RWPE1 (cell line): ENCODE results near the gene ENOX1.

Source experiments
- CTCF ChIA-PET: fragments of 350-600 bp; sonication (Branson Sonifier 250); formaldehyde crosslinking; extraction: SDS; loops from one replicate; lab custom pipeline; 2021; lab: Yijun Ruan, JAX
- POLR2A ChIA-PET: fragments of 400-600 bp; formaldehyde crosslinking; extraction: SDS; loops from one replicate; lab custom pipeline; 2020; ENCODE audit warnings: antibody characterized with exemption; ENCODE audit not compliant: low non-redundant PET; lab: Yijun Ruan, JAX
- DNase-seq: peaks from one replicate; pipeline ENCODE4 v3.0.0; 2012; ENCODE audit warnings: low spot score
- H3K27ac ChIP-seq: fragments of 450-650 bp; 2 replicates; pipeline ENCODE4 v1.5.1; 2017
- TF ChIP-seq, protein P1 (sequence below): fragments of 450-650 bp; conservative IDR thresholded peaks from 2 replicates; pipeline ENCODE4 v1.5.1; 2017; ENCODE audit warnings: low read depth, mild to moderate bottlenecking

Gene ENOX1

DNA sequence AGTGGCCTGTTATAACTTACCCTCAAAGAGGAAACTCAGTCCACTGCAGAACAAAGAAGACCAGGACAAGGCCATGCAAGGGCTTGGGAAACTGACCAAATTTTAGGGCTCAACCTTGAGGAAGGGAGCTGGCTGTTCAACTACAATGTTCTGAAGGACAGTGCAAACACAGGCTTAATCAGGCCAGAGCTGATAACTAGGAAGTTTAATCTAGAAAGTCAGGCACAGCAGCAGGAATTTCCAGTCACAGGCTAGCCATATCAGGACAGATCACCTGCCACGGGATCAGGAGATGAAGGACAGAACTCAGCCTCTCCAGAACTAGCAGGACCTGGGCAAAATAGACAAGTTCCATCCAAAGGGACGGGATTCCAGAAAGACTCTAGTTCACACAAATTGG lies 89.4 kb downstream of the ENOX1 start:
- CTCF ChIA-PET: no interaction called here
- DNase-seq: no peak
- POLR2A ChIA-PET: no interaction called here
- TF ChIP-seq, protein P1, sequence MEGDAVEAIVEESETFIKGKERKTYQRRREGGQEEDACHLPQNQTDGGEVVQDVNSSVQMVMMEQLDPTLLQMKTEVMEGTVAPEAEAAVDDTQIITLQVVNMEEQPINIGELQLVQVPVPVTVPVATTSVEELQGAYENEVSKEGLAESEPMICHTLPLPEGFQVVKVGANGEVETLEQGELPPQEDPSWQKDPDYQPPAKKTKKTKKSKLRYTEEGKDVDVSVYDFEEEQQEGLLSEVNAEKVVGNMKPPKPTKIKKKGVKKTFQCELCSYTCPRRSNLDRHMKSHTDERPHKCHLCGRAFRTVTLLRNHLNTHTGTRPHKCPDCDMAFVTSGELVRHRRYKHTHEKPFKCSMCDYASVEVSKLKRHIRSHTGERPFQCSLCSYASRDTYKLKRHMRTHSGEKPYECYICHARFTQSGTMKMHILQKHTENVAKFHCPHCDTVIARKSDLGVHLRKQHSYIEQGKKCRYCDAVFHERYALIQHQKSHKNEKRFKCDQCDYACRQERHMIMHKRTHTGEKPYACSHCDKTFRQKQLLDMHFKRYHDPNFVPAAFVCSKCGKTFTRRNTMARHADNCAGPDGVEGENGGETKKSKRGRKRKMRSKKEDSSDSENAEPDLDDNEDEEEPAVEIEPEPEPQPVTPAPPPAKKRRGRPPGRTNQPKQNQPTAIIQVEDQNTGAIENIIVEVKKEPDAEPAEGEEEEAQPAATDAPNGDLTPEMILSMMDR: no peak
- H3K27ac ChIP-seq: no peak overlapping the region

DNA sequence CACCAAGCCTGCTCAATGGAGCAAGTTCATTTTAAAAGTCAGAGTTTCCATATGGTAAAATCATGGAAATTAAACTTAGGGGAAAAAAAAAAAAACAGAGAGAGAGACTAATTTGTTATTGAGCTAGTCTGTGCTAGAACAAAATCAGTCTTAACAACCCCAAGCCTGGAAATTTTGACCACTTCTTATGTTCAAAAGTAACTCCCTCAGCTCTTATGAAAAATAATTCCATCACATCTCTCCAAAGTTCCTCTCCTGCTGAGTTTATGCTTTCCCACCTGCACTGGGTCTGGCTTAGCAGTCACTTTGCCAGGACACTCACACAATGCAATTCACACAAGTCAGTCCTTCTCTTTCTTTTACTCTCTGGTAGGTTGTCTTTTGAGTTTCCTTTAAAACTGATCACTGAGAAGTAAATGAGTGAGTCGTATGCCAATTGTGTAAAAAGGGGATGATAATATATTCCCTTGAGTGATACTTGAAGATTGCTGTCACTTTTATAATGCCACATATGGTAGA lies 92.6 kb downstream of the ENOX1 start:
- no peak for DNase-seq
- TF ChIP-seq, protein P1: no peak
- H3K27ac ChIP-seq: no peak overlapping the region
- POLR2A ChIA-PET: no interaction called here
- CTCF ChIA-PET: interaction anchor here (0.7 kb wide), 1 partner anchor 608 kb away, joined by 9 read pairs; no protein-coding TSS in a partner anchor

DNA sequence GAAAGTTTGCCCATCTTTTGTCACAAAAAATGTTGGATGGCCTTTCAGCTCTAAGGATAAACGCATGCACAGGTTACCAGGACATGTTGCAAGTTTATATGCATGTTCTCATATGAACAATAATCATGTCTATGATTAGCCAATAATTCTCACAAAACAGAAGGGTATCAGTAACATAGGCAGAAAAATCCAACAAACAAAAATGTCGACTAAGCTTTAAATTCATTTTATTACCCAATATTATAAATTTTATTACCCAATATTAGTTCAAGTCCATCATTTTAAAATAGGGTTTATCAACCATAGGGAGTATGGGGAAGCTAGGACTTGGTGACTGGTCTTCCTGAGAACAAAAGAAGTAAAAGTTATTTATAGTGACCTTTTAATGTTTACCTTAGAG lies 93.1 kb downstream of the ENOX1 start:
- CTCF ChIA-PET: no interaction called here
- no peak overlapping the region for H3K27ac ChIP-seq
- POLR2A ChIA-PET: no interaction called here
- TF ChIP-seq, protein P1: no peak
- DNase-seq: no peak

DNA sequence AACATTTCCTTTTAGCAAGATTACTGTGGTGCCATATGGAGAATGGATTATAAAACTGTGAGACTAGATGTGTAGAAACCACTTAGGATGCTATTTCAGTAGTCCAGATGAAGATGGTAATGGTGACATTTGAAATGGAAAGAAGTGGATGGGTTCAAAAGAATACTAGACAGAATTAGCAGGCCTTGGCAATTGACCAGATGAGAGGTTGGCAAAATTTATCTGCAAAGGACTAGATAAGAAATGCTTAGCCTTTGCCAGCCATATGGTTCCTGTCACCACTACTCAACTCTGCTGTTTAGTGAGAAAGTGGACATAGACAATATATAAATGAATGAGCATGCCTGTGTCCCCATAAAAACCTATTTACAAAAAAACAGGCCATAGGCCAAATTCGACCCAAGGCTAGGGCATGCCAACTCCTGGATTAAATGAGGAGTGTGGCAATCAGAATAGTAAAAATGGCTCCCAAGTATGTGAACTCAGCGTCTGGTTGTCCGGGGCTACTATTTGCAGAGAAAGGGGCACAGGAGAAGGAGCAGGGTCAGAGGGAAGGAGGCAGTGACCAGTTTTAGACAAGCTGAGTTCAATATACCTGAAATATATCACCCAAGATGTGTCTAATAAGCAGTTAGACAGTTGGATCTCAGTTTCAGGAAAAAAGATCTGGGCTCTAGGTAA lies 98.4 kb downstream of the ENOX1 start:
- ChIA-PET CTCF (no interaction called here), POLR2A (no interaction called here)
- no peak overlapping the region for H3K27ac ChIP-seq
- TF ChIP-seq, protein P1: no peak
- no peak for DNase-seq

DNA sequence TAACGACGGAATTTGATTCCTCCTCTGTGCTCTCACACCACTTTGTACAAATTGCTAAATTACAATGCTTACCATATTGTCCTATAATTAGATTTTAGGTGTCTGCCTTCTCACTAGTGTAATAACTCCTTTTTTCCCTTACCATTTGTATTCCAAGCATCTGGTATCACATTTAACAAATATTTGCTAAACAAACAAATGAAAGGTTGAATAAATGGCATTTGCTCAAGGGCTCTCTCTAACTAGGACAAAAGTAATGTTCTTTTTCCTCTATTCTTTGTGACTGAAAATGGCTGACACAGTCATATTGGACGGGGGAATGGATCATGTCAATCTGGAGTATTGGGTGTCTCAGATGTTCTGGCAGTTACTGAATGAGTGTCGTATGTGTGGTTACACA lies 99.7 kb downstream of the ENOX1 start:
- CTCF ChIA-PET: no interaction called here
- TF ChIP-seq, protein P1: no peak
- no peak overlapping the region for H3K27ac ChIP-seq
- no peak for DNase-seq
- POLR2A ChIA-PET: no interaction called here

DNA sequence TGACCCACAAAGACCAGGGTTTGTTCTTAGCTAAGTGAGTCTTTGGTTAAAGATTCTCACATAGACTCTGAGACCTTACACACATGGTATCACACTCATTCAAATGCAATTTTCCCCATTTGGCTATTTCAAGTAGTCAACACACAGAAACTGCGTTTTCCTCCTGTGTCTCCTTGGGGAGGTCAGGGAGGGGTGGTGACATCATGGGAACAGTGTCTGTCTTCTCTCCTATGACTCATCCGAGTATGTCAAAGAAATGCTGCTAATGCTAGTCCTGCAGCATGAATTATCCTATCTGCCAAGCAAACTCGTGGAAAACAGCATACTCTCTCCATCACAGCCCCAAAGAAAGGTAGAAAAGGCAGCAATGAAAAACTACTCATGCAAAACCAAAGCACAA lies 100.2 kb downstream of the ENOX1 start:
- no peak overlapping the region for H3K27ac ChIP-seq
- TF ChIP-seq, protein P1: no peak
- peak; percentile 29 for DNase-seq
- ChIA-PET POLR2A (no interaction called here), CTCF (no interaction called here)
